C4-2B (cell line): ENCODE data around the gene COL4A2.

Source experiments
- ZFX ChIP-seq: fragments of 450-650 bp; IDR thresholded peaks from 2 replicates; pipeline ENCODE4 v1.6.1; 2017
- TF ChIP-seq, protein P1 (sequence below): fragments of 450-650 bp; conservative IDR thresholded peaks from 2 replicates; pipeline ENCODE4 v1.5.1; 2017; ENCODE audit warnings: mild to moderate bottlenecking

DNA sequence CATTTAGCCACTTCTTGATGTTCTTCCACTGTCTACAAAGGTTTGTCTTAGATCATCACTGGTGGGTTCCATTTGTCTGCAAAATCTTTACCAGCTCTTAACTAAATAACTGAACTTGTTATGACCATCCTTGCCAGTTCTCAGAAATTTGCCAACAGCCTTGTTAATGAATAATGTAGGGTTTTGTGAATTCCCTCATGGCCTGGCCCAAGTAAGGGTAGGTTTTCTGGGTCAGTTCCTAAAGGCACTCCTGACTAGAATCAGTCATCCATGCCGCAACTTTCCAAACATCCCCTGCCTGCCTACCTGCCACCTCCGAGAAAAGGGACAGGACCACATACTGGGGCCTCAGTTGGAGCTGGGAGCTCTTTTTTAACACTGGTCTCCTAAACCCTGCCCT, 4.1 kb upstream of the COL4A2 start:
- TF ChIP-seq, protein P1, sequence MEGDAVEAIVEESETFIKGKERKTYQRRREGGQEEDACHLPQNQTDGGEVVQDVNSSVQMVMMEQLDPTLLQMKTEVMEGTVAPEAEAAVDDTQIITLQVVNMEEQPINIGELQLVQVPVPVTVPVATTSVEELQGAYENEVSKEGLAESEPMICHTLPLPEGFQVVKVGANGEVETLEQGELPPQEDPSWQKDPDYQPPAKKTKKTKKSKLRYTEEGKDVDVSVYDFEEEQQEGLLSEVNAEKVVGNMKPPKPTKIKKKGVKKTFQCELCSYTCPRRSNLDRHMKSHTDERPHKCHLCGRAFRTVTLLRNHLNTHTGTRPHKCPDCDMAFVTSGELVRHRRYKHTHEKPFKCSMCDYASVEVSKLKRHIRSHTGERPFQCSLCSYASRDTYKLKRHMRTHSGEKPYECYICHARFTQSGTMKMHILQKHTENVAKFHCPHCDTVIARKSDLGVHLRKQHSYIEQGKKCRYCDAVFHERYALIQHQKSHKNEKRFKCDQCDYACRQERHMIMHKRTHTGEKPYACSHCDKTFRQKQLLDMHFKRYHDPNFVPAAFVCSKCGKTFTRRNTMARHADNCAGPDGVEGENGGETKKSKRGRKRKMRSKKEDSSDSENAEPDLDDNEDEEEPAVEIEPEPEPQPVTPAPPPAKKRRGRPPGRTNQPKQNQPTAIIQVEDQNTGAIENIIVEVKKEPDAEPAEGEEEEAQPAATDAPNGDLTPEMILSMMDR: no peak
- no peak for TF ChIP-seq ZFX
